Measurements from ENCODE around the gene BGN. TPM values are rescaled to one million over a fixed set of nuclear protein-coding genes. Genes with fewer than 3 reads are reported as not detected.
A peak's percentile ranks its signal among the peaks of the same experiment; 100 is the strongest.

The BGN gene
- total and polyA plus RNA-seq, 10 donors = 37.1 to 370 (median 234) TPM

DNA sequence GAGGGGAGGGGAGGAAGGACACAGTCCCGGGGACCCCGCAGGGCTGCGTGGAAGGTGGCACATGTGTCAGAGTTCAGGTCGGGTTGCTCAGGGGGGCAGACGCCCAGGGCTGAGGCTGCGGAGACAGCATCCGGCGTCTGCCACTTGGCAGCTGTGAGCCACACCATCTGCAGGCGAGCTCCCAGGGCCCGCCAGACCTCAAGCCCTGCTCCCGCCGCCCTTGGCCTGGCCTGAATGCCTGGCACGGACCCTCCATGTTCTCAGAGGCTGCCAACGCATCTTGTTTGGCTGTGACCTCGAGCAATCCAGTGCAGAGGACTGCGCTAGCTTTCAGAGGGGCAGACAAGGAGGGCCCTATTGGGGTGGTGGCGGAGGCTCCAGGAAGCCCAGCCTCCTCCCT is 5.1 kb downstream of the BGN start:
- H3K27ac ChIP-seq = peak overlapping the region in 1 of 8 donors; percentile 28
- H3K36me3 ChIP-seq = no peaks in the 10 kb centered on the region
- 66 to 82% (median 78%) methylated on average over 7 to 17 of the region's 17 CpGs for WGBS, 5 donors
- H3K4me1 ChIP-seq = no peaks in the 10 kb centered on the region
- no peaks in the 10 kb centered on the region for H3K9me3 ChIP-seq
- peak overlapping the region in 3 of 8 donors; percentile 17 to 19 (median 17) for H3K4me3 ChIP-seq
- H3K27me3 ChIP-seq (replicated peaks in 1 of 7) = peaks cover 0 to 25% (median 0%) of the 10 kb centered on the region in 7 donors
- TF ChIP-seq POLR2AphosphoS5 (IDR thresholded peaks at IDR 0.05) (peak in 2 of 3 donors; percentile 10 to 55), POLR2A (IDR thresholded peaks at IDR 0.05) (no peak)
- DNase-seq = no peak
- intact Hi-C loops (cut with DNase I; ENCODE audit: low total_unique reads) = no loop called here

DNA sequence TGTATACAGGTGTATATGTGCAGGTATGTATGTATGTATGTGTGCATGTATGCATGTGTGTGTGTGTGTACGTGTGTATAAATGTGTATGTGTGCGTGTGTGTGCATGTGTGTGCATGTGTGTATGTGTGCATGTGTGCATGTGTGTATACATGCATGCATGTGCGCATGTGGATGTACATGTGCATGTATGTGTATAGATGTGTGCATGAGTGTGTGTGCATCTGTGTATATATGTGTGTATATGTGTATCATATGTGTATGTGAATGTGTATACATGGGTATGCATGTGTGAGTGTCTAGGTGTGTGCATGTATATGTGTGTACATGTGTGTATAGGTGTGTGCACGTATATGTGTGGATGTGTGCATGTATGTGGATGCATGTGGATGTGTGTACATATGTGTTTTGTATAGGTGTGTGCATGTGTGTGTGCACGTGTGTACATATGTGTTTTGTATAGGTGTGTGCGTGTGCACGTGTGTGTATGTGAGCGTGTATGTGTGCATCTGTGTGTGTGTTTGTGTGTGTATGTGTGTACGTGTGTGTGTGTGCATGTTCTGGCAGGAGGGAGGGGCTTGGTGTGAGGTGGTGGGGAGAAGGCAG is 6.0 kb downstream of the BGN start:
- Histone ChIP-seq H3K27ac (no peak overlapping the region), H3K36me3 (no peaks in the 10 kb centered on the region), H3K4me1 (no peaks in the 10 kb centered on the region), H3K9me3 (no peaks in the 10 kb centered on the region), H3K4me3 (no peak overlapping the region), H3K27me3 (replicated peaks in 1 of 7) (peaks cover 0 to 19% (median 0%) of the 10 kb centered on the region in 7 donors)
- TF ChIP-seq POLR2A (IDR thresholded peaks at IDR 0.05) (no peak), CTCF (IDR thresholded peaks at IDR 0.05 in 8 of 11, conservative IDR thresholded peaks at IDR 0.05 in 3 of 11) (no peak)
- intact Hi-C loops (cut with DNase I; ENCODE audit: low total_unique reads) = no loop called here
- 83 to 94% (median 88%) methylated on average over 9 of the region's 9 CpGs for WGBS, 5 donors
- no peak for DNase-seq

GRCh38 chrX:153501530-153501929 is 6.8 kb downstream of the BGN start:
- Histone ChIP-seq H3K36me3 (no peaks in the 10 kb centered on the region), H3K4me3 (no peak overlapping the region), H3K9me3 (no peaks in the 10 kb centered on the region), H3K4me1 (no peaks in the 10 kb centered on the region), H3K27ac (peak overlapping the region in 4 of 8 donors; percentile 28 to 43 (median 30)), H3K27me3 (replicated peaks in 1 of 7) (peaks cover 0 to 16% (median 0%) of the 10 kb centered on the region in 7 donors)
- no peak for DNase-seq
- WGBS, 5 donors = 83 to 94% (median 90%) methylated on average over 3 to 8 of the region's 8 CpGs
- TF ChIP-seq POLR2A (IDR thresholded peaks at IDR 0.05) (no peak), CTCF (IDR thresholded peaks at IDR 0.05 in 8 of 11, conservative IDR thresholded peaks at IDR 0.05 in 3 of 11) (no peak), POLR2AphosphoS5 (IDR thresholded peaks at IDR 0.05) (no peak)
- intact Hi-C loops (cut with DNase I; ENCODE audit: low total_unique reads) = no loop called here

DNA sequence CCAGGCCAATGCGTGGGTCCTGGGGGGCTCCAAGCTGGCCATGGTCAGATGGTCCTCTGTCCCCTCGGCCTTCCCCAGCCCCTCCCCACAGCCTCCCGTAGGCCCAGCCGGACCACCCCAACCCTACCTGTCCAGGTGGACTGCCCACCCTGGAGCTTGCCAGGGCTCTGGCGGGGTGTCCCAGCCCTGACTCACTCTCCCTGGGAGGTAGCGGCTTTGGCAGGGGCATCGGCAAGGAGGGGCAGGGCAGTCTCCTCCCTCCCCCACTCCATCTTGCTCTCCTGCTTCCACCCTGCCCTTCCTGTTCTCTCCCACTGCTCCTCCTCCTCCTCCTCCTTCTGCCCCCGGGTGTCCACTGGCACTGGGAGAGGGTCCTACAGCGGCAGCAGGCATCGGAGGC is 7.4 kb downstream of the BGN start:
- no peak overlapping the region for H3K4me3 ChIP-seq
- TF ChIP-seq POLR2A (IDR thresholded peaks at IDR 0.05) (no peak), POLR2AphosphoS5 (IDR thresholded peaks at IDR 0.05) (peak in 2 of 3 donors; percentile 11 to 26), CTCF (IDR thresholded peaks at IDR 0.05 in 8 of 11, conservative IDR thresholded peaks at IDR 0.05 in 3 of 11) (no peak)
- no peaks in the 10 kb centered on the region for H3K9me3 ChIP-seq
- peaks cover 0 to 19% (median 0%) of the 10 kb centered on the region in 7 donors for H3K27me3 ChIP-seq (replicated peaks in 1 of 7)
- 77 to 81% (median 79%) methylated on average over 2 to 10 of the region's 10 CpGs for WGBS, 5 donors
- H3K27ac ChIP-seq = peak overlapping the region in 4 of 8 donors; percentile 28 to 43 (median 30)
- no peak for DNase-seq
- H3K36me3 ChIP-seq = no peaks in the 10 kb centered on the region
- no peaks in the 10 kb centered on the region for H3K4me1 ChIP-seq
- intact Hi-C loops (cut with DNase I; ENCODE audit: low total_unique reads) = no loop called here

Data from spleen (tissue), 11 donors.